Measurements from ENCODE around the gene HYCC1. TPM values are rescaled to one million over a fixed set of nuclear protein-coding genes. Genes with fewer than 3 reads are reported as not detected.

Gene HYCC1
- total RNA-seq, 1 experiment from 2014 or later = 46.2 TPM

- Histone ChIP-seq H3K4me1 (no peaks in the 10 kb centered on the region), H3K4me3 (ENCODE audit: low read depth, low read length) (no peak overlapping the region), H3K9me3 (no peaks in the 10 kb centered on the region), H3K36me3 (ENCODE audit: control insufficient read depth, insufficient read depth, low read length) (no peaks in the 10 kb centered on the region), H3K27me3 (replicated peaks; ENCODE audit: control insufficient read depth, insufficient read depth, low read length) (no peaks in the 10 kb centered on the region)
- BruUV-seq (replicated peaks) = no TSS peak
- Mint-ChIP-seq H3K9me3 (ENCODE audit: unreplicated experiment) (no peaks in the 10 kb centered on the region), H3K36me3 (ENCODE audit: insufficient read depth, unreplicated experiment) (no peaks in the 10 kb centered on the region), H3K4me3 (ENCODE audit: unreplicated experiment) (no peak overlapping the region), H3K4me1 (ENCODE audit: low read depth, unreplicated experiment) (no peaks in the 10 kb centered on the region), H3K27ac (ENCODE audit: unreplicated experiment) (no peak overlapping the region), H3K27me3 (ENCODE audit: insufficient read depth, unreplicated experiment) (no peaks in the 10 kb centered on the region)
- ChIA-PET CTCF (no interaction called here), POLR2A (no interaction called here)
- intact Hi-C loops (cut with micrococcal nuclease; ENCODE audit: unreplicated experiment) = no loop called here
- no peak for DNase-seq
- no peak for TF ChIP-seq CTCF (IDR thresholded peaks at IDR 0.05; ENCODE audit: insufficient read depth in 1 of 2, low read depth in 1 of 2, low read length in 1 of 2, severe bottlenecking in 1 of 2, unreplicated experiment in 1 of 2)
Measured at GRCh38 chr7:23004247-23004520, 9.7 kb downstream of the HYCC1 start.

- POLR2A ChIA-PET = no interaction called here
- BruUV-seq (replicated peaks) = no TSS peak
Measured at GRCh38 chr7:23003505-23004246, 10.3 kb downstream of the HYCC1 start.

GRCh38 chr7:23002698-23003097, 11.2 kb downstream of the HYCC1 start:
- intact Hi-C loops (cut with micrococcal nuclease; ENCODE audit: unreplicated experiment) = no loop called here
- Histone ChIP-seq H3K9me3 (no peaks in the 10 kb centered on the region), H3K27me3 (replicated peaks; ENCODE audit: control insufficient read depth, insufficient read depth, low read length) (no peaks in the 10 kb centered on the region), H3K36me3 (ENCODE audit: control insufficient read depth, insufficient read depth, low read length) (no peaks in the 10 kb centered on the region), H3K4me1 (no peaks in the 10 kb centered on the region), H3K4me3 (ENCODE audit: low read depth, low read length) (no peak overlapping the region)
- POLR2A ChIA-PET = no interaction called here
- CTCF ChIA-PET = no interaction called here
- no peak for TF ChIP-seq CTCF (IDR thresholded peaks at IDR 0.05; ENCODE audit: insufficient read depth in 1 of 2, low read depth in 1 of 2, low read length in 1 of 2, severe bottlenecking in 1 of 2, unreplicated experiment in 1 of 2)
- Mint-ChIP-seq H3K9me3 (ENCODE audit: unreplicated experiment) (no peaks in the 10 kb centered on the region), H3K27ac (ENCODE audit: unreplicated experiment) (no peak overlapping the region), H3K4me1 (ENCODE audit: low read depth, unreplicated experiment) (no peaks in the 10 kb centered on the region), H3K27me3 (ENCODE audit: insufficient read depth, unreplicated experiment) (no peaks in the 10 kb centered on the region), H3K4me3 (ENCODE audit: unreplicated experiment) (no peak overlapping the region), H3K36me3 (ENCODE audit: insufficient read depth, unreplicated experiment) (no peaks in the 10 kb centered on the region)
- no peak for DNase-seq
- no TSS peak for BruUV-seq (replicated peaks)

More at GRCh38 chr7:23003505-23004246, 10.3 kb downstream of the HYCC1 start:
- Mint-ChIP-seq H3K27ac (ENCODE audit: unreplicated experiment) (no peak overlapping the region), H3K9me3 (ENCODE audit: unreplicated experiment) (no peaks in the 10 kb centered on the region), H3K4me3 (ENCODE audit: unreplicated experiment) (no peak overlapping the region), H3K36me3 (ENCODE audit: insufficient read depth, unreplicated experiment) (no peaks in the 10 kb centered on the region), H3K4me1 (ENCODE audit: low read depth, unreplicated experiment) (no peaks in the 10 kb centered on the region), H3K27me3 (ENCODE audit: insufficient read depth, unreplicated experiment) (no peaks in the 10 kb centered on the region)
- Histone ChIP-seq H3K4me3 (ENCODE audit: low read depth, low read length) (no peak overlapping the region), H3K4me1 (no peaks in the 10 kb centered on the region), H3K9me3 (no peaks in the 10 kb centered on the region), H3K27me3 (replicated peaks; ENCODE audit: control insufficient read depth, insufficient read depth, low read length) (no peaks in the 10 kb centered on the region), H3K36me3 (ENCODE audit: control insufficient read depth, insufficient read depth, low read length) (no peaks in the 10 kb centered on the region)
- no peak for TF ChIP-seq CTCF (IDR thresholded peaks at IDR 0.05; ENCODE audit: insufficient read depth in 1 of 2, low read depth in 1 of 2, low read length in 1 of 2, severe bottlenecking in 1 of 2, unreplicated experiment in 1 of 2)
- intact Hi-C loops (cut with micrococcal nuclease; ENCODE audit: unreplicated experiment) = no loop called here
- CTCF ChIA-PET = no interaction called here
- no peak for DNase-seq

Measured in Caco-2 (cell line).